SK-N-SH (cell line): ENCODE measurements around the gene MDK.

ENCODE experiments used
- CTCF ChIP-seq: fragments of 200-600 bp; sonication (generic); IDR thresholded peaks from 2 replicates; pipeline ENCODE4 v1.6.1; 2017; ENCODE audit warnings: antibody characterized with exemption, mild to moderate bottlenecking, moderate library complexity
- FOXJ3 ChIP-seq: sonication (generic); formaldehyde crosslinking; IDR thresholded peaks from 2 replicates; pipeline ENCODE4 v1.5.1; 2020; ENCODE audit warnings: mild to moderate bottlenecking, missing genetic modification reagents
- MEF2A ChIP-seq: IDR thresholded peaks from 2 replicates; pipeline ENCODE4 v1.4.0; 2012; ENCODE audit warnings: low read depth, borderline replicate concordance
- REST ChIP-seq: IDR thresholded peaks from 2 replicates; pipeline ENCODE4 v1.6.1; 2012; ENCODE audit warnings: mild to moderate bottlenecking, low read depth, low read length, moderate library complexity
- TAF1 ChIP-seq: IDR thresholded peaks from 2 replicates; pipeline ENCODE4 v1.6.1; 2012; ENCODE audit warnings: low read depth, mild to moderate bottlenecking, low read length, moderate library complexity, borderline replicate concordance

GRCh38 chr11:46389450-46390330, 8.2 kb downstream of the MDK start:
- no peak for TF ChIP-seq FOXJ3 (CRISPR knock-in tag)
- TF ChIP-seq CTCF: peak; percentile 82
- no peak for TF ChIP-seq TAF1
- no peak for TF ChIP-seq REST
- no peak for TF ChIP-seq MEF2A
